SU-DHL-6 (cell line): ENCODE results near the gene IGF2BP2.

Experiments
- EZH2phosphoT487 ChIP-seq: fragments of 200-600 bp; sonication (generic), shearing (Covaris generic); conservative IDR thresholded peaks from 2 replicates; pipeline ENCODE4 v1.6.1; 2018; ENCODE audit warnings: mild to moderate bottlenecking, antibody characterized with exemption, low read length, moderate library complexity, mixed read lengths
- TF ChIP-seq, protein P1 (sequence below): fragments of 200-600 bp; sonication (generic); IDR thresholded peaks from one replicate; pipeline ENCODE4 v1.5.1; 2017; ENCODE audit warnings: antibody characterized with exemption, mild to moderate bottlenecking, low read length, moderate library complexity; ENCODE audit not compliant: insufficient read depth, poor library complexity, severe bottlenecking

DNA sequence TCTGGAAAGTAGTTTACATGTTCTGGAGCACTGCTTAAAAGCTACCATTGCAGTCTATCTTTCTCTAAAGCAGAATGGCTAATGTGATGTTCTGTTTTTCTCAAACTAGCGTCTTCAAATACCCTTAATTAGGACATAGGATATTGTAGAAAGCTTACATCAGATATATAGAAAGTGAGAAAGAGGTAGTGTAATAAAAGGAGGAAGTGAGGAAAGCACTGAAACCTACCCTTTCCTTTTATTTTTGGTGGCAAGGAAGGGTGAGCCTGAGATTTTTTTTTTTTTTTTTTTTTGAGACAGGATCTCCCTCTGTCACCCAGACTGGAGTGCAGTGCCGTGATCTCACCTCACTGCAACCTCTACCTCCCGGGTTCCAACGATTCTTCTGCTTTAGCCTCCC is 229.3 kb downstream of the IGF2BP2 start:
- TF ChIP-seq, protein P1, sequence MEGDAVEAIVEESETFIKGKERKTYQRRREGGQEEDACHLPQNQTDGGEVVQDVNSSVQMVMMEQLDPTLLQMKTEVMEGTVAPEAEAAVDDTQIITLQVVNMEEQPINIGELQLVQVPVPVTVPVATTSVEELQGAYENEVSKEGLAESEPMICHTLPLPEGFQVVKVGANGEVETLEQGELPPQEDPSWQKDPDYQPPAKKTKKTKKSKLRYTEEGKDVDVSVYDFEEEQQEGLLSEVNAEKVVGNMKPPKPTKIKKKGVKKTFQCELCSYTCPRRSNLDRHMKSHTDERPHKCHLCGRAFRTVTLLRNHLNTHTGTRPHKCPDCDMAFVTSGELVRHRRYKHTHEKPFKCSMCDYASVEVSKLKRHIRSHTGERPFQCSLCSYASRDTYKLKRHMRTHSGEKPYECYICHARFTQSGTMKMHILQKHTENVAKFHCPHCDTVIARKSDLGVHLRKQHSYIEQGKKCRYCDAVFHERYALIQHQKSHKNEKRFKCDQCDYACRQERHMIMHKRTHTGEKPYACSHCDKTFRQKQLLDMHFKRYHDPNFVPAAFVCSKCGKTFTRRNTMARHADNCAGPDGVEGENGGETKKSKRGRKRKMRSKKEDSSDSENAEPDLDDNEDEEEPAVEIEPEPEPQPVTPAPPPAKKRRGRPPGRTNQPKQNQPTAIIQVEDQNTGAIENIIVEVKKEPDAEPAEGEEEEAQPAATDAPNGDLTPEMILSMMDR = no peak
- no peak for TF ChIP-seq EZH2phosphoT487
